NT2/D1 (cell line): Measurements from ENCODE around the gene DPEP2.

Source experiments
- YY1 ChIP-seq: IDR thresholded peaks from 2 replicates; pipeline ENCODE4 v1.6.1; 2011; ENCODE audit not compliant: insufficient read length, insufficient read depth
- ZNF274 ChIP-seq: IDR thresholded peaks from 2 replicates; pipeline ENCODE4 v1.6.1; 2011; ENCODE audit warnings: mild to moderate bottlenecking, low read depth, low read length

GRCh38 chr16:67967958-67968399 is 31.3 kb downstream of the DPEP2 start:
- no peak for TF ChIP-seq YY1
- no peak for TF ChIP-seq ZNF274
